Endothelial cell of umbilical vein (primary cell): ENCODE data around the gene ARFRP1. TPM values are rescaled to one million over a fixed set of nuclear protein-coding genes. Genes with fewer than 3 reads are reported as not detected.

Experiments
- BruUV-seq: library from RNA; stranded (reverse); fragments of 400-500 nt; replicated peaks from 2 replicates; lab custom pipeline; 2021; lab: Mats Ljungman, UMichigan
- CTCF ChIA-PET: fragments of 300-600, 350-600 bp; sonication (Branson Sonifier 250); formaldehyde crosslinking; loops from one replicate; lab custom pipeline; 2021; ENCODE audit warnings: antibody characterized with exemption, inconsistent platforms; lab: Charles Lee
- POLR2A ChIA-PET: fragments of 300-600, 350-600 bp; sonication (Branson Sonifier 250); formaldehyde crosslinking; loops from one replicate; lab custom pipeline; 2021; ENCODE audit warnings: antibody characterized with exemption, inconsistent platforms; lab: Charles Lee
- DNase-seq: peaks from one replicate; pipeline ENCODE4 v3.0.0-alpha.2; 2011; ENCODE audit warnings: low read depth, low spot score
- FAIRE-seq: peaks from 2 replicates; lab custom pipeline; 2011; peaks lifted over from hg19 to GRCh38; lab: Jason Lieb, UNC
- H2AFZ ChIP-seq: 2 replicates; pipeline ENCODE4 v1.6.0; 2012; ENCODE audit warnings: low read depth, low read length, control low read depth, inconsistent platforms
- H3K27ac ChIP-seq: 2 replicates; pipeline ENCODE4 v1.5.1; 2011; ENCODE audit warnings: low read depth, mild to moderate bottlenecking, control low read depth, low read length, moderate library complexity; ENCODE audit not compliant: insufficient read depth
- H3K27me3 ChIP-seq, 2 experiments: 2 replicates each; pipeline versions ENCODE4 v1.6.0 to v1.6.1; 2011; ENCODE audit warnings: low read length in 2 of 2, mixed read lengths in 1 of 2; ENCODE audit not compliant: control insufficient read depth in 2 of 2, insufficient read depth in 2 of 2
- H3K36me3 ChIP-seq, 2 experiments: 2 replicates in 1 of 2; 3 replicates in 1 of 2; pipeline ENCODE4 v1.5.1; 2011; ENCODE audit warnings: low read length in 2 of 2, mild to moderate bottlenecking in 1 of 2, moderate library complexity in 1 of 2; ENCODE audit not compliant: control insufficient read depth in 2 of 2, insufficient read depth in 2 of 2; ENCODE audit errors: extremely low read depth in 1 of 2
- H3K4me1 ChIP-seq: 3 replicates; pipeline ENCODE4 v1.5.1; 2011; ENCODE audit warnings: mild to moderate bottlenecking, low read length; ENCODE audit not compliant: control insufficient read depth, insufficient read depth; ENCODE audit errors: extremely low read depth
- H3K4me2 ChIP-seq: 2 replicates; pipeline ENCODE4 v1.6.1; 2011; ENCODE audit warnings: low read length, control low read depth, mixed read lengths; ENCODE audit not compliant: insufficient read depth
- H3K4me3 ChIP-seq, 3 experiments: fragments of 200-600 bp in 1 of 3; sonication (generic), shearing (Covaris generic) in 1 of 3; replicated peaks in 1 of 3; 2 replicates each; pipeline ENCODE4 v1.5.1; 2011 to 2016; ENCODE audit warnings: control low read depth in 3 of 3, low read length in 3 of 3, mild to moderate bottlenecking in 2 of 3, inconsistent platforms in 1 of 3, low read depth in 1 of 3, moderate library complexity in 1 of 3; ENCODE audit not compliant: insufficient read depth in 1 of 3
- H3K79me2 ChIP-seq: 2 replicates; pipeline ENCODE4 v1.6.0; 2012; ENCODE audit warnings: low read length, inconsistent platforms; ENCODE audit not compliant: control insufficient read depth, insufficient read depth
- H3K9ac ChIP-seq: replicated peaks from 2 replicates; pipeline ENCODE3; 2011; ENCODE audit warnings: low read length, control low read depth; ENCODE audit not compliant: insufficient read depth; ENCODE audit errors: extremely low read depth
- H3K9me1 ChIP-seq: replicated peaks from 3 replicates; pipeline ENCODE4 v1.6.0; 2011; ENCODE audit warnings: mild to moderate bottlenecking, low read length; ENCODE audit not compliant: control insufficient read depth, insufficient read depth; ENCODE audit errors: extremely low read depth
- H3K9me3 ChIP-seq: replicated peaks from 2 replicates; pipeline ENCODE4 v1.5.1; 2012; ENCODE audit warnings: low read length, inconsistent platforms; ENCODE audit not compliant: control insufficient read depth, insufficient read depth
- H4K20me1 ChIP-seq: replicated peaks from 2 replicates; pipeline ENCODE3; 2011; ENCODE audit warnings: mild to moderate bottlenecking, low read length; ENCODE audit not compliant: control insufficient read depth, insufficient read depth; ENCODE audit errors: extremely low read depth
- EZH2 ChIP-seq: IDR thresholded peaks from 2 replicates; pipeline ENCODE4 v1.6.1; 2012; ENCODE audit warnings: borderline replicate concordance, low read depth, mild to moderate bottlenecking, moderate library complexity, low read length, inconsistent platforms; ENCODE audit not compliant: severe bottlenecking
- FOS ChIP-seq: IDR thresholded peaks from 2 replicates; pipeline ENCODE4 v1.6.1; 2011; ENCODE audit warnings: mild to moderate bottlenecking, low read length, moderate library complexity, borderline replicate concordance; ENCODE audit not compliant: insufficient read depth
- GATA2 ChIP-seq: IDR thresholded peaks from 2 replicates; pipeline ENCODE4 v1.7.0; 2011; ENCODE audit warnings: low read depth, mild to moderate bottlenecking, moderate library complexity, mixed read lengths, low read length; ENCODE audit not compliant: insufficient read length, insufficient read depth
- JUN ChIP-seq: IDR thresholded peaks from 2 replicates; pipeline ENCODE4 v1.6.1; 2011; ENCODE audit warnings: borderline replicate concordance, low read depth; ENCODE audit not compliant: insufficient read length, insufficient read depth
- MYC ChIP-seq: IDR thresholded peaks from one replicate; pipeline ENCODE4 v1.6.1; 2011; ENCODE audit warnings: mild to moderate bottlenecking, low read depth, low read length
- POLR2A ChIP-seq: IDR thresholded peaks from 2 replicates; pipeline ENCODE4 v1.6.1; 2012; ENCODE audit warnings: low read depth, mild to moderate bottlenecking, control low read depth, low read length
- POLR2AphosphoS5 ChIP-seq: IDR thresholded peaks from 2 replicates; pipeline ENCODE4 v1.6.1; 2012; ENCODE audit warnings: low read depth, mild to moderate bottlenecking, control low read depth, low read length, moderate library complexity; ENCODE audit not compliant: insufficient read depth
- dilution Hi-C: fragments of 300-500 bp; cut with MboI; formaldehyde crosslinking; loops from one replicate; pipeline ENCODE4 v1.15.0; 2019; ENCODE audit warnings: low sequenced_read_pairs; ENCODE audit not compliant: extremely low pct_ligation_motif_present
- intact Hi-C: fragments of 100-400 bp; cut with micrococcal nuclease; formaldehyde crosslinking; loops from one replicate; pipeline ENCODE4 v1.10.0; 2022
- polyA plus RNA-seq, 4 experiments: library from polyadenylated mRNA; depleted of rRNA in 3 of 4; stranded (reverse) in 3 of 4; unstranded in 1 of 4; fragments of >200 nt; gene quantifications; 2 replicates each; pipeline versions ENCODE4 v1.2.1 to v1.2.3, GENCODE V29; 2011 to 2012; ENCODE audit warnings: missing spikeins in 1 of 4
- total RNA-seq: library from RNA; stranded (reverse); gene quantifications from 2 replicates; pipeline ENCODE4 v1.2.3, GENCODE V29; 2021
- TF ChIP-seq, protein P1 (sequence below): IDR thresholded peaks from 2 replicates; pipeline ENCODE4 v1.6.1; 2011; ENCODE audit not compliant: insufficient read depth, insufficient read length
- TF ChIP-seq, protein P2 (sequence below), 2 donors: IDR thresholded peaks; 1 replicate in 1 of 2; 2 replicates in 1 of 2; pipeline ENCODE4 v1.5.1; 2011; ENCODE audit warnings: low read length in 2 of 2, mild to moderate bottlenecking in 2 of 2, moderate library complexity in 2 of 2, control low read depth in 1 of 2, inconsistent platforms in 1 of 2, low read depth in 1 of 2; ENCODE audit not compliant: insufficient read depth in 1 of 2; ENCODE audit errors: extremely low read depth in 1 of 2

The ARFRP1 gene
- total and polyA plus RNA-seq, 2 donors (not counting 3 experiments of a cell fraction or from before 2014, with no cell fraction given), result 48.7 to 51.6 TPM

DNA sequence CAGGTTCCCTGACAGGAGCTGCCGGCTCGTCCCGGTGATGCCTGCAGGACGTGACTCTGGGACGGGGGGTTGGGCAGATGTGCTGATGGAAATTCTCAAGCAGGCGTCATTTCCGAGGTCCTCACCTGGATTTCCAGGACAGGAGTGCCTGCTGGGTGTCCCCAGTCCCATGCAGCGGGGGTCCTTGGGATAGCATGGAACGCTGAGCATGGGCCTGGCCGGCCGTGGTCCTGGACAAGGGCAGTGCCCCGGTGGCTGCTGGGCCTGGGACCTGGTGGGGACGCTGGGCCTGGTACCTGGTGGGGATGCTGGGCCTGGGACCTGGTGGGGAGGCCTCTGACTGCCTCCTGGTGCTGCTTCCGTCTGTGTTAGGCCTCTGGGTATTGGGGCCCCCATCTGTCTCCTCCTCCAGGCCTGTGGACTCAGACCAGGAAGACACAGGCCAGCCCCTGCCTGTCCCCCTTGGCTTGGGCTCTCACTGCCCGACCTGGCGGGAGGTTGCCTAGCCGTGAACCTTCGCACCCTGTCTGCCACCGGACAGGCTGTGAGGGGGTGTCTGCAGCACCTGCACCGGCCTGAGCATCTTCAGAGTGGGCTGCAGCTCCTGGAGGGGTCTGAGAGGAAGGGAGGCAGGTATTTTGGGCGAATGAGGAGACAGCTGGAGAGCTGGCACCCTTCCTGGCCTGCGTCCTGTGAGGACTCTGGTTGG, 43.5 kb downstream of the ARFRP1 start:
- peaks cover 15% of the 10 kb centered on the region for H3K79me2 ChIP-seq
- FAIRE-seq (no peak), DNase-seq (no peak)
- no TSS peak for BruUV-seq
- H3K4me1 ChIP-seq, result peaks cover 3% of the 10 kb centered on the region
- no peaks in the 10 kb centered on the region for H3K27me3 ChIP-seq
- no peak overlapping the region for H3K4me3 ChIP-seq
- H3K9me3 ChIP-seq, result no peaks in the 10 kb centered on the region
- ChIA-PET POLR2A (no interaction called here), CTCF (interaction anchor here (1.4 kb wide), 1 partner anchor 23 kb away, joined by 3 read pairs; no protein-coding TSS in a partner anchor)
- no peak overlapping the region for H3K9ac ChIP-seq
- dilution Hi-C loops, result no loop called here
- no peak overlapping the region for H3K4me2 ChIP-seq
- no peaks in the 10 kb centered on the region for H3K9me1 ChIP-seq
- peaks cover 2 to 35% of the 10 kb centered on the region in 2 experiments for H3K36me3 ChIP-seq
- H3K27ac ChIP-seq, result no peak overlapping the region
- H2AFZ ChIP-seq, result no peak overlapping the region
- TF ChIP-seq, protein P1, sequence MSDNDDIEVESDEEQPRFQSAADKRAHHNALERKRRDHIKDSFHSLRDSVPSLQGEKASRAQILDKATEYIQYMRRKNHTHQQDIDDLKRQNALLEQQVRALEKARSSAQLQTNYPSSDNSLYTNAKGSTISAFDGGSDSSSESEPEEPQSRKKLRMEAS, result no peak
- TF ChIP-seq POLR2AphosphoS5, result no peak
- TF ChIP-seq GATA2, result no peak
- intact Hi-C loops, result no loop called here
- H4K20me1 ChIP-seq, result no peaks in the 10 kb centered on the region

GRCh38 chr20:63663332-63664066, 44.3 kb downstream of the ARFRP1 start:
- Histone ChIP-seq H3K4me1 (peaks cover 7% of the 10 kb centered on the region), H3K4me2 (no peak overlapping the region), H3K4me3 (no peak overlapping the region), H3K36me3 (peaks cover 2 to 35% of the 10 kb centered on the region in 2 experiments), H2AFZ (no peak overlapping the region), H3K9ac (no peak overlapping the region), H4K20me1 (no peaks in the 10 kb centered on the region), H3K79me2 (peaks cover 18% of the 10 kb centered on the region), H3K9me1 (no peaks in the 10 kb centered on the region), H3K9me3 (no peaks in the 10 kb centered on the region), H3K27ac (no peak overlapping the region), H3K27me3 (no peaks in the 10 kb centered on the region)
- CTCF ChIA-PET, result no interaction called here
- POLR2A ChIA-PET, result no interaction called here
- FAIRE-seq (no peak), DNase-seq (no peak)
- dilution Hi-C loops, result no loop called here
- intact Hi-C loops, result no loop called here
- TF ChIP-seq GATA2, result no peak
- TF ChIP-seq, protein P1, result no peak
- TF ChIP-seq MYC, result no peak
- no peak for TF ChIP-seq FOS
- no peak for TF ChIP-seq EZH2
- no peak for TF ChIP-seq POLR2A
- TF ChIP-seq POLR2AphosphoS5, result no peak
- TF ChIP-seq JUN, result no peak
- TF ChIP-seq, protein P2, sequence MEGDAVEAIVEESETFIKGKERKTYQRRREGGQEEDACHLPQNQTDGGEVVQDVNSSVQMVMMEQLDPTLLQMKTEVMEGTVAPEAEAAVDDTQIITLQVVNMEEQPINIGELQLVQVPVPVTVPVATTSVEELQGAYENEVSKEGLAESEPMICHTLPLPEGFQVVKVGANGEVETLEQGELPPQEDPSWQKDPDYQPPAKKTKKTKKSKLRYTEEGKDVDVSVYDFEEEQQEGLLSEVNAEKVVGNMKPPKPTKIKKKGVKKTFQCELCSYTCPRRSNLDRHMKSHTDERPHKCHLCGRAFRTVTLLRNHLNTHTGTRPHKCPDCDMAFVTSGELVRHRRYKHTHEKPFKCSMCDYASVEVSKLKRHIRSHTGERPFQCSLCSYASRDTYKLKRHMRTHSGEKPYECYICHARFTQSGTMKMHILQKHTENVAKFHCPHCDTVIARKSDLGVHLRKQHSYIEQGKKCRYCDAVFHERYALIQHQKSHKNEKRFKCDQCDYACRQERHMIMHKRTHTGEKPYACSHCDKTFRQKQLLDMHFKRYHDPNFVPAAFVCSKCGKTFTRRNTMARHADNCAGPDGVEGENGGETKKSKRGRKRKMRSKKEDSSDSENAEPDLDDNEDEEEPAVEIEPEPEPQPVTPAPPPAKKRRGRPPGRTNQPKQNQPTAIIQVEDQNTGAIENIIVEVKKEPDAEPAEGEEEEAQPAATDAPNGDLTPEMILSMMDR (IDR thresholded peaks at IDR 0.05; ENCODE audit: extremely low read depth in 1 of 2, insufficient read depth in 1 of 2, low read depth in 1 of 2, low read length in 2 of 2), result no peak
- no TSS peak for BruUV-seq
